Cardiac muscle cell (in vitro differentiated cells and primary cell): ENCODE data around the gene POLR1A. TPM values are rescaled to one million over a fixed set of nuclear protein-coding genes. Genes with fewer than 3 reads are reported as not detected.

Source experiments
- DNase-seq, 2 donors: peaks; one replicate each; pipeline versions ENCODE4 v3.0.0 to v3.0.0-alpha.2; 2010 to 2017; ENCODE audit warnings: low read depth in 1 of 2, low spot score in 1 of 2
- H3K27ac ChIP-seq: fragments of 200-600 bp; sonication (generic); 2 replicates; pipeline ENCODE4 v1.5.1; 2016
- H3K27me3 ChIP-seq: fragments of 200-600 bp; sonication (generic); 2 replicates; pipeline ENCODE4 v1.6.0; 2016; ENCODE audit warnings: control low read depth
- H3K36me3 ChIP-seq: fragments of 200-600 bp; sonication (generic); 2 replicates; pipeline ENCODE4 v1.5.1; 2016; ENCODE audit warnings: control low read depth
- H3K4me1 ChIP-seq: fragments of 200-600 bp; sonication (generic); 2 replicates; pipeline ENCODE4 v1.8.1; 2017; ENCODE audit warnings: low read depth, mild to moderate bottlenecking, mixed run types
- H3K4me3 ChIP-seq: fragments of 200-600 bp; sonication (generic); 2 replicates; pipeline ENCODE4 v1.5.1; 2016; ENCODE audit warnings: mild to moderate bottlenecking
- H3K9me3 ChIP-seq: fragments of 200-600 bp; sonication (generic); 2 replicates; pipeline ENCODE4 v1.5.1; 2017; ENCODE audit warnings: low read depth, mild to moderate bottlenecking, control low read depth
- polyA plus RNA-seq: library from polyadenylated mRNA; unstranded; fragments of >200 nt; fragmentation: Nextera tagmentation; extraction: Ambion mirVana; gene quantifications from 2 replicates; pipeline ENCODE4 v1.2.1, GENCODE V29; 2016
- total RNA-seq: library from RNA; depleted of rRNA; stranded (reverse); fragments of >200 nt; gene quantifications from 2 replicates; pipeline ENCODE4 v1.2.3, GENCODE V29; 2016
- TF ChIP-seq, protein P1 (sequence below): IDR thresholded peaks from 2 replicates; pipeline ENCODE4 v1.5.1; 2012; ENCODE audit warnings: low read depth, mild to moderate bottlenecking, low read length

The POLR1A gene
- total and polyA plus RNA-seq, 2 experiments from 2014 or later, result 6.8 to 19.4 TPM

DNA sequence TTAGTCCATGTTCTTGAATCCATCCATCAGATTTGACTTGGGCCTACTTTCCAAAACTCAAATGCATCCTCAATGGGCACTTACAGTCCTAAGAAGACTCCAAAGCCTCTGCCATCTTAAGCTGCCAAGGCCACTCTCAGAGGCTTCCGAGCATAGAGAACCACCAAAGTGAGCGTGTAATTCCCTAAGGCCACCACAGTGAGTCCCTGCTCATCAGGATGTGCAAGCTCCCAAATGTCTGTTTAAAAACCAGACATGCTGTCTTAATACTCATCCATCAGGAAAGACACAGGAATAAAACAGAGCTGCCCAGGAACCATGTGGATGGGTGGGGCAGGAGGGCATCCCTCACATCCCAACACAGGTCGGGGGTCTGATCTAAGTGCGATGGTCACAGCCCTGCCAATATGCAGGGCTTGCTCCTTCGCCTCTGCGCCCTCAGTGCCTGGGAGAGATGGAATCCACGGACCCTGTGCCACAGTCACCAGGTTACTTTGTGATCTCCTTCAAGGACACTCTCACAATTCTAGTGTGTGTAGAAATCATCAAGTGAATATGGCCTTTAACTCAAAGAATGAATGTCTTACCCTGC, 80.4 kb downstream of the POLR1A start:
- Histone ChIP-seq H3K4me1 (peaks cover 9% of the 10 kb centered on the region), H3K27ac (no peak overlapping the region), H3K4me3 (no peak overlapping the region), H3K36me3 (peaks cover 17% of the 10 kb centered on the region), H3K27me3 (no peaks in the 10 kb centered on the region), H3K9me3 (no peaks in the 10 kb centered on the region)
- DNase-seq, result no peak
- TF ChIP-seq, protein P1, sequence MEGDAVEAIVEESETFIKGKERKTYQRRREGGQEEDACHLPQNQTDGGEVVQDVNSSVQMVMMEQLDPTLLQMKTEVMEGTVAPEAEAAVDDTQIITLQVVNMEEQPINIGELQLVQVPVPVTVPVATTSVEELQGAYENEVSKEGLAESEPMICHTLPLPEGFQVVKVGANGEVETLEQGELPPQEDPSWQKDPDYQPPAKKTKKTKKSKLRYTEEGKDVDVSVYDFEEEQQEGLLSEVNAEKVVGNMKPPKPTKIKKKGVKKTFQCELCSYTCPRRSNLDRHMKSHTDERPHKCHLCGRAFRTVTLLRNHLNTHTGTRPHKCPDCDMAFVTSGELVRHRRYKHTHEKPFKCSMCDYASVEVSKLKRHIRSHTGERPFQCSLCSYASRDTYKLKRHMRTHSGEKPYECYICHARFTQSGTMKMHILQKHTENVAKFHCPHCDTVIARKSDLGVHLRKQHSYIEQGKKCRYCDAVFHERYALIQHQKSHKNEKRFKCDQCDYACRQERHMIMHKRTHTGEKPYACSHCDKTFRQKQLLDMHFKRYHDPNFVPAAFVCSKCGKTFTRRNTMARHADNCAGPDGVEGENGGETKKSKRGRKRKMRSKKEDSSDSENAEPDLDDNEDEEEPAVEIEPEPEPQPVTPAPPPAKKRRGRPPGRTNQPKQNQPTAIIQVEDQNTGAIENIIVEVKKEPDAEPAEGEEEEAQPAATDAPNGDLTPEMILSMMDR, result peak; percentile 12

DNA sequence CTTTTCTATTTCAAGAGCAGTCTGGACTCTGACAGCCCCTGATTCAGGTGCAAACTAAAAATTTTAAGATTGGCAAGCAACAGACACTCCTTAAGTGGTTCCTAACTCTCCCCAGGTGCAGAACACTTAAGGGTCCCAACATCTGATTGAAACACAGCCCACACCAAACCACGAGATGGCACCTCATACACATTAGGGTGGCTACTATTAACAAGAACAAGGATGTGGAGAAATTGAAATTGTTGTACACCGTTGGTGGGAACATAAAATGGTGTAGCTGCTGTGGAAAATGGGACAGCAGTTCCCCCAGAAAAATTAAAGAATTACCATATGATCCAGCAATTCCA, 82.3 kb downstream of the POLR1A start:
- peaks cover 4% of the 10 kb centered on the region for H3K4me1 ChIP-seq
- TF ChIP-seq, protein P1, result no peak
- no peak overlapping the region for H3K4me3 ChIP-seq
- H3K27ac ChIP-seq, result no peak overlapping the region
- no peak for DNase-seq
- peaks cover 11% of the 10 kb centered on the region for H3K36me3 ChIP-seq
- no peaks in the 10 kb centered on the region for H3K9me3 ChIP-seq
- H3K27me3 ChIP-seq, result no peaks in the 10 kb centered on the region

DNA sequence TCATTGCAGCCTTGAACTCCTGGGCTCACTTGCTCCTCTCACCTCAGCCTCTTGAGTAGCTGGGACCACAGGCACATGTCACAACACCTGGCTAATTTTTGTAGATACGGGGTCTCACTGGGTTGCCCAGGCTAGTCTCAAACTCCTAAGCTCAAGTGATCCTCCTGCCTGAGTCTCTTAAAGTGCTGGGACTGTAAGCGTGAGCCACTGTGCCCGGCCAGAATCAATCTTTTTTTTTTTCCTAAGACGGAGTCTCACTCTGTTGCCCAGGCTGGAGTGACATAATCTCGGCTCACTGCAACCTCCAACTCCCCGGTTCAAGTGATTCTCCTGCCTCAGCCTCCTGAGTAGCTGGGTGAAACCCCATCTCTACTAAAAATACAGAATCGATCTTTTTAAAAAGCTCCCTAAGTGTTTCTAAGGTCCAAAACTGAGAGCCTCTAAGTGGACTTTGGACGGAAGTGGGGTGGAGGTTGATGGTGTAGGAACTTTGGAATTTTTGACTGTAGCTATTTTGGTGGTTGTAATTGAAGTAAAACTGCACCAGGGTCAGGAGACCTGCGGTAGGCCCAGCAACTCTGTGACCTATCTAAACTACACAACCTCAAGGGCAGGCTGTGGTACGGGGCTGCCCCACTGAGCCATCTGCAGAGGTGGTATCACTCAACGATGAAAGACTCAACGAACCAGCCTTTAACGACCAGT, 82.9 kb downstream of the POLR1A start:
- H3K4me3 ChIP-seq, result no peak overlapping the region
- DNase-seq, result no peak
- no peaks in the 10 kb centered on the region for H3K9me3 ChIP-seq
- no peaks in the 10 kb centered on the region for H3K4me1 ChIP-seq
- peaks cover 11% of the 10 kb centered on the region for H3K36me3 ChIP-seq
- no peak overlapping the region for H3K27ac ChIP-seq
- TF ChIP-seq, protein P1, result no peak
- H3K27me3 ChIP-seq, result no peaks in the 10 kb centered on the region

DNA sequence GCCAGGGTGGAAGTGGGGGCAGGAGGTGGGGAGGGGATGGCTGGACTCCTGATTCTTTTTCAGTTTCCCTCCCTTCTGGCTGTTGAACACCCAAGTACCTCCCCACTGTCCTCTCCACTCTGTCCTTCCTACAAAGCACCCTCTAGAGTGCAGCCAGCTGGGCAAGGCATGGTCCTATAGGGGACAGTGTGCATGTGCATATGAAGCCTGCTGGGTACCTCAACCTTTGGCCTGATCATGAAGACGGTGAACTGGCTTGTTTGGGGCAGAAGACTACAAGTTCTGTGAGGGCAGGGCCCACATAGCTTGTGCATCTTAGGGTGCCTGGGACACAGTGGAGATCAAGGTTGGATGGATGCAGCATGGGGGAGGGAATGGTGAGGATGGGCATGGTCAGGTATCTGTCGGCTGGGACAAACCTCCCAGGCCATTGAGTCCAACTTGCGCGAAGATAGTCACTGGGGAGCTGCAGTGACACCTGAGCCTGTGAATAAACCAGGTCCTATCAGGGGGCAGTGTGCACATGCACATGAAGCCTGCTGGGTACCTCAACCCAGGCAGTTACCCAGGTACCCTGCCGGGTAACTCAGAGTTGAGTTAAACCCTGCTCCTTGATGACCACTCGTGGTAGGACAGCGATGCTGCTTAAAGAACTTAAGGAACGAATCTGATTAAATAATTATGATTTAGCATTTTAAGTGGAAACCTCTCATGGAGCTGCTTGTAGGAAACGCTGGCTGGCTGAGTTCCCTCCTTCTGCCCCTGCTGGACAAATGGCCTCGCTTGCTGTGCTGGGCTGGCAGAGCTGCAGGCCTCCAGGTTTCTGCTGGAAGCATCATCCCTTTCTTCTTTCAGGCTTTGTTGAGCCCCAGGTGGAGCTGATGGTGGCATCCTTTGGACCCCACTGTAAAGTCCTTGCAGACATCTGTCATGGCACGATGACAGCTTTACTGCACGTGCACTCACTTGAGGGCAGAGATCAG, 84.0 kb downstream of the POLR1A start:
- no peaks in the 10 kb centered on the region for H3K4me1 ChIP-seq
- H3K4me3 ChIP-seq, result no peak overlapping the region
- H3K36me3 ChIP-seq, result peaks cover 3% of the 10 kb centered on the region
- H3K27ac ChIP-seq, result no peak overlapping the region
- TF ChIP-seq, protein P1, result peak; percentile 11
- no peak for DNase-seq
- H3K9me3 ChIP-seq, result no peaks in the 10 kb centered on the region
- no peaks in the 10 kb centered on the region for H3K27me3 ChIP-seq

DNA sequence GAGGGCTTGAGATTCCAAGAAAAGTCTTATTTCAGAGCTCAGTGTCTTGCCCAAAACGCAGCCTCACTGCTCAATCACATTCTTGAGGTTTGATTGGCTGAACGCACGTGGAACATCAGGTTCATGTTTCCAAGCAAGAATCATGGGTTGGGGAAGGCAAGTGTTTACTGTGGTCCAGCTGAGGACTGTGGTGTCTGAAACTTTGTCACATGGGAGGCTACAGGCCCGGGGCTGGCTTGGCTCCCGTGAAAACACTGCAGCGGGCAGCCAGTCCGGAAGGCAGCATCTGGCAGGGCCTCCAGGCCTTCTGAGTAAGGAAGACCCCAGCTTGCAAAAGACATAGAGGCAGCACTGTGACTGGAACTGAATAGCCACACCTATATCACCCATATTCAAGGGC, 84.7 kb downstream of the POLR1A start:
- H3K36me3 ChIP-seq, result no peaks in the 10 kb centered on the region
- no peaks in the 10 kb centered on the region for H3K4me1 ChIP-seq
- DNase-seq, result peak in 1 of 2 donors; percentile 56
- H3K9me3 ChIP-seq, result no peaks in the 10 kb centered on the region
- H3K27me3 ChIP-seq, result no peaks in the 10 kb centered on the region
- H3K4me3 ChIP-seq, result no peak overlapping the region
- TF ChIP-seq, protein P1, result no peak
- H3K27ac ChIP-seq, result no peak overlapping the region
